NCI-H1436 (cell line): ENCODE data around the gene EBF3.

Source experiments
- DNase-seq: peaks from one replicate; lab custom pipeline; 2025; lab: John Stamatoyannopoulos, UW

Gene EBF3

GRCh38 chr10:129793996-129794395, 170.1 kb downstream of the EBF3 start:
- no peak for DNase-seq

DNA sequence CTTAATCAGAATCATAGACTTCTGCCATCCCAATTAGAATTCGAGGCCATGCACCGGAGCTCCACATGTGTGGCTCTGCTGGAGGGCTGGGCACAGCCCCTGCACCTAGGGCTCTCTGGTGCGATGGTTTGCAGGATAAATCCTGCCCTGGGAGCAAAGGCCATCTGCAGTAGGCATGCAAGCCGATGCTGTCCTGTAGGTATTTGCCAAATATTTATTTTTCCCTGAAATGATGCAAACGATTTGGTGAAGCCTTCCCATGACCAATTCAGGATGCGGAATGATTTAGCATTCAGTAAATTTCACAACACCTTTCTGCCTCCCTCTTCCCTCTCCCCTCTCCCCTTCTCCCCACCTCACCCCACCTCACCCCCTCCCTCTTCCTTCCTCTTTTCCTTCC, 170.6 kb downstream of the EBF3 start:
- DNase-seq = no peak

DNA sequence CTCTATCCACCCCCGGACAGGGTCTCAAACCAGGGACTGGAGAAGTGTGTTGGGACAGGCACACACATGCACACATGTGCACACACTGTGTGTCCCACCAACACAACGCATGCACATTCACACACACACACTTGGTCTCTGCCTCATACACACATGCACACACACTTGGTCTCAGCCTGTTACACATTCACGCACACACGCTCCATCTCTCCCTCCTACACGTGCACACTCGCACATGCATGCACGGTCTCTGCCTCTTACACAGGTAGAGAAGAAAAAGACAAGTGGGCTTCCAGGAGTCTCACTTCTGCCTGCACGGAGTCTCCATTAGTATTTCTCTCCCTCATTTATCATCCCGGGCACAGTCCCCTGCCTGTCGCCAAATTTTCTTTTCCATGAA, 171.2 kb downstream of the EBF3 start:
- DNase-seq = no peak

GRCh38 chr10:129792141-129792540, 171.9 kb downstream of the EBF3 start:
- DNase-seq = no peak

DNA sequence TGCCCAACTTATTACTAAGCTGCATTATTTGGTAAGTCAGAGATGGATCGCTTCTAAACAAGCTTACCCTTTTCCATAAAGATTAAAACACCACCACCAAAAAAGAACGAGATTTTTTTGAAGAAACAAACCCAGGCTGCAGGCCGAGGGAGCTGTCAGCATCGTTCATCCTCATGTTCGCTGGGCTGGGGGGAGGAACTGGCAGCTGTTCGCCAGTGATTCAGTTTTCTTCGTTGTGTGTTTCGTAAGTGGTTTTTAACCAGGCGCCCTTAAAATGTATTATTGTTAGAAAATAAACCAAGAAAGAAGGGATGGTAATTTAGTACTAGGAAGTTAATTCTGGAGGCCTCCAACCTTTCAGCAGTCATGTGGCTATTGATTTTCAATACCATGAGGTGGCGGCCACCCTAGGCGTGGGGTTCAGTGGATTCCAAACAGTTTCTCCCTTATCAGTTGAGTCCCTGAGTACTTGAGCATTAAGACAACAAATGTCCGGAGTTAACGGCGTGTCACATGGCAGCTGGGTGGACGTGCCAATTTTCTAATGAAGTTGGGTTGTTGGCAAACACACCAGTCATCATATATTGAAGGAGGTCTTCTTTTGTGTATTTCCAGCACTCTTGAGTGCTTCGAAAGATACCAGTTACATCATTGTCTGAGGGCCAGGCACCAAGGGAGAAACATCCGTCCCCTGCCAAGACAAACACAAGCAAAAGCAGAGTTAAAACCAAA, 173.2 kb downstream of the EBF3 start:
- DNase-seq = no peak

GRCh38 chr10:129788215-129788614, 175.9 kb downstream of the EBF3 start:
- no peak for DNase-seq

DNA sequence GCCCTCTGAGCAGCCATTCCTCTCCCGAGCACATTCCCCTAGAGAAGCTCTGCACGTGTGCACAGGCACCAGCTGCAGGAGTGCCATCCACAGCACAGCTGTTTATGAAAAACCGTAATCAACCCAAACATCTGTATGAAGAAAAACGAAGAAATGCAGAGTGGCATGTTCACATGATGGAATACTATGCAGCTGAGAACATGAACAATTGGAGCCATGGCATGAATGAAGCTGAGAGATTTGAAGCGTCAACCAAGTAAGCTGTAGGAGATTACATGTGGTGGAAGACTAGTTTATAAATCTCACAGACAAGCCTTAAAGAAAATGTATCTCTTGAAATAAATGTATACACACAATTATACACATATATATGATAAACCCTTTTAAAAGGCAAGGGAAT, 176.5 kb downstream of the EBF3 start:
- no peak for DNase-seq

DNA sequence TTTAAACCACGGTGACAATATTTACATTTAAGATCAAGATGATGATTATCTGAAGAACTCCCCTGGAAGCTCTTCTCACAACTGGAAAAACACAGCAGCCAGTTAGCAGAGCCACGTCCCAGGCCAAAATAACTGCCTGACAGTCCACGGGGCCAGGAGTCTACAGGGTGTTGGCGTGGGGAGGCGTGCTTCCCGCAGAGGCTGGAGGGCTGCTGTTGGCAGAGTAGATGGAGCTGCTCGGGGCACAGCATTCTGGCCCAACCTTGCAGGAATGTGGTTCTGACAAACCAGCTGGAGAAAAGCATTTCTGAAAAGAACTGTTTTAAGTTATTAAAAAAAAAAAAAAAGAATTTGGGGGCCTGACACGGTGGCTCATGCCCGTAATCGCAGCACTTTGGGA, 177.9 kb downstream of the EBF3 start:
- no peak for DNase-seq

DNA sequence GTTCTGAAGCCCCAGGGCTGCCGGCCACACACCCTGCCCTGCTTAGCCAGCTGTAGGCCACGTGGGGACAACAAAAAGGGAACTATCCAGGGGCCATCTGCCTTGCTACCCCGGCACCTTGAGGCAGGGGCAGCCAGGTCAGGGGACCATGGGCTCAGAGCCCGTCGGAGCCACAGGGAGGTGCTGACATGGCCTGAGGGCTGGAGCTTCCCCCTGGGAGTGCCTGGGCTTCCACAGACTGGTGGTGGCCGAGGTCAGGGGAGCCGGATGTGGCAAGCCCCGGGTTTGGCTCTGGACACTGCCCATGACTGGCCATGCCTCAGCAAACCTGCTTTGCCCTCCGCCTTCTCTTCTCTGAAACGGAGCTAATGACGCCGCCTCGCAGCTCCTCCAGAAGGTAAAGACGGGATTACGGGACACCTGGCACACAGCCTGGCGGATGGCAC, 178.5 kb downstream of the EBF3 start:
- no peak for DNase-seq
